Mesenchymal stem cell (in vitro differentiated cells and primary cell): ENCODE results near the gene ZNF74.
"Not testable (repeated sequence)": the region's sequence is repeated elsewhere in the genome, so short reads cannot be mapped to it uniquely, and the experiment has no call there.

Experiments used
- DNase-seq: peaks from one replicate; pipeline ENCODE4 v3.0.0-alpha.2; 2013
- H2AFZ ChIP-seq: one replicate; pipeline ENCODE4 v1.6.1; 2013; ENCODE audit warnings: low read depth, mild to moderate bottlenecking, control low read depth, inconsistent platforms, low read length, moderate library complexity
- H2AK5ac ChIP-seq: 2 replicates; pipeline ENCODE4 v1.6.1; 2013; ENCODE audit warnings: low read length, moderate library complexity, mild to moderate bottlenecking, inconsistent platforms; ENCODE audit not compliant: severe bottlenecking
- H2BK120ac ChIP-seq: one replicate; pipeline ENCODE4 v1.6.1; 2013; ENCODE audit warnings: low read depth, mild to moderate bottlenecking, inconsistent platforms, low read length, moderate library complexity
- H2BK12ac ChIP-seq, 2 experiments: one replicate each; pipeline ENCODE4 v1.6.1; 2013; ENCODE audit warnings: inconsistent platforms in 2 of 2, low read length in 2 of 2, mild to moderate bottlenecking in 2 of 2, moderate library complexity in 2 of 2, control low read depth in 1 of 2
- H2BK15ac ChIP-seq: one replicate; pipeline ENCODE4 v1.6.1; 2013; ENCODE audit warnings: mild to moderate bottlenecking, low read depth, inconsistent platforms; ENCODE audit not compliant: poor library complexity, severe bottlenecking
- H2BK5ac ChIP-seq: 2 replicates; pipeline ENCODE4 v1.6.1; 2013; ENCODE audit warnings: low read depth, mild to moderate bottlenecking, low read length, control low read depth, inconsistent platforms; ENCODE audit not compliant: poor library complexity, severe bottlenecking
- H3K14ac ChIP-seq, 2 experiments: one replicate each; pipeline ENCODE4 v1.6.1; 2013; ENCODE audit warnings: inconsistent platforms in 2 of 2, low read length in 2 of 2, control low read depth in 1 of 2, mild to moderate bottlenecking in 1 of 2, moderate library complexity in 1 of 2
- H3K18ac ChIP-seq, 2 experiments: one replicate each; pipeline ENCODE4 v1.6.1; 2013; ENCODE audit warnings: inconsistent platforms in 2 of 2, low read length in 2 of 2, control low read depth in 1 of 2, low read depth in 1 of 2, mild to moderate bottlenecking in 1 of 2
- H3K23ac ChIP-seq, 2 experiments: one replicate each; pipeline ENCODE4 v1.6.1; 2013; ENCODE audit warnings: inconsistent platforms in 2 of 2, low read length in 2 of 2, mild to moderate bottlenecking in 2 of 2, moderate library complexity in 2 of 2, control low read depth in 1 of 2
- H3K27ac ChIP-seq: 2 replicates; pipeline ENCODE4 v1.5.1; 2013; ENCODE audit warnings: mild to moderate bottlenecking, moderate library complexity, low read length, control low read depth, inconsistent platforms; ENCODE audit not compliant: poor library complexity, severe bottlenecking
- H3K27me3 ChIP-seq, 2 experiments: 2 replicates each; pipeline versions ENCODE4 v1.6.1 to v1.7.0; 2013; ENCODE audit warnings: low read length in 2 of 2, mild to moderate bottlenecking in 2 of 2, moderate library complexity in 2 of 2, control low read depth in 1 of 2, inconsistent platforms in 1 of 2; ENCODE audit not compliant: control insufficient read depth in 1 of 2, insufficient read depth in 1 of 2
- H3K36me3 ChIP-seq, 2 experiments: 2 replicates each; pipeline versions ENCODE4 v1.6.1 to v1.7.0; 2013; ENCODE audit warnings: low read length in 2 of 2, control low read depth in 1 of 2, inconsistent platforms in 1 of 2, low read depth in 1 of 2, mild to moderate bottlenecking in 1 of 2; ENCODE audit not compliant: insufficient read depth in 2 of 2, control insufficient read depth in 1 of 2
- H3K4ac ChIP-seq, 2 experiments: one replicate each; pipeline ENCODE4 v1.6.1; 2013; ENCODE audit warnings: inconsistent platforms in 2 of 2, low read length in 2 of 2, mild to moderate bottlenecking in 2 of 2, moderate library complexity in 2 of 2, control low read depth in 1 of 2, low read depth in 1 of 2
- H3K4me1 ChIP-seq: 2 replicates; pipeline ENCODE4 v1.6.1; 2013; ENCODE audit warnings: low read depth, low read length, control low read depth; ENCODE audit not compliant: control insufficient read depth, insufficient read depth
- H3K4me2 ChIP-seq: 2 replicates; pipeline ENCODE4 v1.6.1; 2013; ENCODE audit warnings: low read length, mild to moderate bottlenecking, inconsistent platforms; ENCODE audit not compliant: poor library complexity, severe bottlenecking
- H3K4me3 ChIP-seq, 2 experiments: 2 replicates each; pipeline versions ENCODE4 v1.5.1 to v1.7.0; 2013; ENCODE audit warnings: low read length in 2 of 2, mild to moderate bottlenecking in 2 of 2, control low read depth in 1 of 2, low read depth in 1 of 2; ENCODE audit not compliant: insufficient read depth in 1 of 2
- H3K79me1 ChIP-seq: replicated peaks from 2 replicates; pipeline ENCODE4 v1.6.1; 2013; ENCODE audit warnings: mild to moderate bottlenecking, control low read depth, low read length, inconsistent platforms; ENCODE audit not compliant: poor library complexity, severe bottlenecking
- H3K9ac ChIP-seq: 2 replicates; pipeline ENCODE4 v1.7.0; 2013; ENCODE audit warnings: mild to moderate bottlenecking, low read length, moderate library complexity
- H3K9me3 ChIP-seq: 2 replicates; pipeline ENCODE4 v1.7.0; 2013; ENCODE audit warnings: mild to moderate bottlenecking, low read length; ENCODE audit not compliant: control insufficient read depth
- H4K8ac ChIP-seq: one replicate; pipeline ENCODE4 v1.6.1; 2013; ENCODE audit warnings: inconsistent platforms, mild to moderate bottlenecking, low read length, moderate library complexity
- H4K91ac ChIP-seq: one replicate; pipeline ENCODE4 v1.6.1; 2013; ENCODE audit warnings: mild to moderate bottlenecking, low read length, inconsistent platforms
- WGBS: methylation state at CpG from one replicate; pipeline ENCODE4 v1.1.7; 2013; ENCODE audit warnings: mixed read lengths; 5-methylcytosine and 5-hydroxymethylcytosine counted together

The ZNF74 gene

GRCh38 chr22:20364335-20365260 lies 29.4 kb upstream of the ZNF74 start:
- not testable (repeated sequence) for H3K79me1 ChIP-seq, H2BK15ac ChIP-seq, H3K23ac ChIP-seq, H3K4me3 ChIP-seq, H2AK5ac ChIP-seq, H3K27ac ChIP-seq, H2AFZ ChIP-seq, H4K8ac ChIP-seq, H3K14ac ChIP-seq, H3K4ac ChIP-seq, H3K4me1 ChIP-seq, H3K36me3 ChIP-seq, H2BK5ac ChIP-seq, H3K18ac ChIP-seq, H2BK120ac ChIP-seq, H3K9me3 ChIP-seq, H3K27me3 ChIP-seq, H4K91ac ChIP-seq, H2BK12ac ChIP-seq, H3K4me2 ChIP-seq
- 56% methylated on average over 7 of the region's 11 CpGs for WGBS
- peak overlapping the region; percentile 54 for H3K9ac ChIP-seq
- DNase-seq = peak; percentile 16

GRCh38 chr22:20366841-20367240 lies 27.1 kb upstream of the ZNF74 start:
- H3K4me2 ChIP-seq, H3K23ac ChIP-seq, H3K9me3 ChIP-seq, H4K91ac ChIP-seq, H2AK5ac ChIP-seq, H3K4me1 ChIP-seq, H2BK120ac ChIP-seq, H3K4me3 ChIP-seq, H4K8ac ChIP-seq, H2BK5ac ChIP-seq, H2BK15ac ChIP-seq, H3K14ac ChIP-seq, H3K18ac ChIP-seq, H2BK12ac ChIP-seq, H3K9ac ChIP-seq, DNase-seq, H3K27me3 ChIP-seq, H3K36me3 ChIP-seq, H3K27ac ChIP-seq, H2AFZ ChIP-seq, H3K4ac ChIP-seq, H3K79me1 ChIP-seq: not testable (repeated sequence)
- WGBS = 86% methylated on average over 6 of the region's 9 CpGs

GRCh38 chr22:20368875-20369274 lies 25.1 kb upstream of the ZNF74 start:
- H3K27ac ChIP-seq, H4K91ac ChIP-seq, H3K36me3 ChIP-seq, H3K14ac ChIP-seq, H2BK12ac ChIP-seq, H2BK15ac ChIP-seq, H3K18ac ChIP-seq, H3K27me3 ChIP-seq, H3K4ac ChIP-seq, H2AFZ ChIP-seq, H2BK120ac ChIP-seq, H4K8ac ChIP-seq, H3K23ac ChIP-seq, H3K4me3 ChIP-seq, H2AK5ac ChIP-seq, H3K4me2 ChIP-seq, H3K9ac ChIP-seq, H3K4me1 ChIP-seq, H3K9me3 ChIP-seq, H3K79me1 ChIP-seq, H2BK5ac ChIP-seq, DNase-seq: not testable (repeated sequence)
- 93% methylated on average over 5 of the region's 9 CpGs for WGBS

- not testable (repeated sequence) for H4K8ac ChIP-seq, H3K9ac ChIP-seq, H2AK5ac ChIP-seq, H2BK120ac ChIP-seq, H3K23ac ChIP-seq, H3K9me3 ChIP-seq, H2BK12ac ChIP-seq, H3K4me1 ChIP-seq, DNase-seq, H3K4ac ChIP-seq, H3K79me1 ChIP-seq, H3K14ac ChIP-seq, H2BK5ac ChIP-seq, H3K18ac ChIP-seq, H4K91ac ChIP-seq, H2BK15ac ChIP-seq, H3K27ac ChIP-seq, H3K36me3 ChIP-seq, H3K4me2 ChIP-seq, H2AFZ ChIP-seq, H3K4me3 ChIP-seq
- WGBS = no CpG with 5 or more reads among the region's 6 CpGs
- H3K27me3 ChIP-seq = peaks cover 2 to 13% of the 10 kb centered on the region in 2 experiments
Measured at GRCh38 chr22:20371687-20372086, 22.3 kb upstream of the ZNF74 start.
